GM12878 (cell line): ENCODE measurements around the gene NCKAP5. TPM values are rescaled to one million over a fixed set of nuclear protein-coding genes. Genes with fewer than 3 reads are reported as not detected.

Experiments used
- ATAC-seq: fragments of 200-7000 bp; cut with Tn5 transposase; 3 replicates; pipeline ENCODE4 v1.9.1; 2020; ENCODE audit warnings: mild to moderate bottlenecking, moderate library complexity
- BruUV-seq: library from RNA; stranded (reverse); fragments of 400-500 nt; replicated peaks from 2 replicates; lab custom pipeline; 2021; lab: Mats Ljungman, UMichigan
- CTCF ChIA-PET: fragments of 300-600 bp; sonication (Branson Sonifier 250); formaldehyde crosslinking; extraction: SDS; loops from one replicate; lab custom pipeline; 2021; ENCODE audit warnings: inconsistent platforms; lab: Yijun Ruan, JAX
- POLR2A ChIA-PET: fragments of 350-600 bp; formaldehyde crosslinking; extraction: SDS; loops from one replicate; lab custom pipeline; 2021; ENCODE audit warnings: inconsistent platforms; lab: Charles Lee
- RAD21 ChIA-PET: fragments of 300-600 bp; sonication (Branson Sonifier 250); formaldehyde crosslinking; loops from one replicate; lab custom pipeline; 2023; ENCODE audit warnings: antibody characterized with exemption; ENCODE audit not compliant: unreplicated experiment; lab: Charles Lee
- SMC1A ChIA-PET: fragments of 300-600 bp; sonication (Branson Sonifier 250); formaldehyde crosslinking; loops from one replicate; lab custom pipeline; 2023; ENCODE audit not compliant: unreplicated experiment, uncharacterized antibody; lab: Charles Lee
- DNase-seq: peaks from one replicate; pipeline ENCODE4 v3.0.0-alpha.2; 2011; ENCODE audit warnings: low read depth, low spot score
- FAIRE-seq: peaks from 3 replicates; lab custom pipeline; 2011; peaks lifted over from hg19 to GRCh38; lab: Jason Lieb, UNC
- H2AFZ ChIP-seq: 2 replicates; pipeline ENCODE4 v1.6.0; 2011; ENCODE audit warnings: low read depth, low read length, control low read depth; ENCODE audit not compliant: control insufficient read depth
- H3K27ac ChIP-seq: 2 replicates; pipeline ENCODE4 v1.5.1; 2011; ENCODE audit warnings: control low read depth; ENCODE audit not compliant: control insufficient read depth, insufficient read depth
- H3K27me3 ChIP-seq, 2 experiments: replicated peaks in 1 of 2; 2 replicates each; pipeline versions ENCODE4 v1.6.0 to v1.6.1; 2011; ENCODE audit warnings: low read length in 1 of 2; ENCODE audit not compliant: control insufficient read depth in 2 of 2, insufficient read depth in 2 of 2
- H3K36me3 ChIP-seq, 2 experiments: 2 replicates each; pipeline ENCODE4 v1.5.1; 2011; ENCODE audit warnings: low read length in 1 of 2; ENCODE audit not compliant: control insufficient read depth in 2 of 2, insufficient read depth in 2 of 2
- H3K4me1 ChIP-seq: 2 replicates; pipeline ENCODE4 v1.6.1; 2011; ENCODE audit warnings: mild to moderate bottlenecking, low read length, moderate library complexity, mixed read lengths; ENCODE audit not compliant: control insufficient read depth, insufficient read depth
- H3K4me2 ChIP-seq: 2 replicates; pipeline ENCODE4 v1.6.0; 2011; ENCODE audit warnings: control low read depth; ENCODE audit not compliant: control insufficient read depth, insufficient read depth
- H3K4me3 ChIP-seq: fragments of 200-600 bp; sonication (generic); 2 replicates; pipeline ENCODE4 v1.5.1; 2016
- H3K79me2 ChIP-seq: 2 replicates; pipeline ENCODE4 v1.6.0; 2011; ENCODE audit warnings: low read length; ENCODE audit not compliant: control insufficient read depth, insufficient read depth
- H3K9ac ChIP-seq: 2 replicates; pipeline ENCODE4 v1.8.0; 2011; ENCODE audit warnings: low read length, control low read depth, mixed read lengths; ENCODE audit not compliant: control insufficient read depth, insufficient read depth
- H3K9me3 ChIP-seq: replicated peaks from 3 replicates; pipeline ENCODE4 v1.5.1; 2011; ENCODE audit warnings: mild to moderate bottlenecking, low read length; ENCODE audit not compliant: control insufficient read depth, insufficient read depth
- H4K20me1 ChIP-seq: 2 replicates; pipeline ENCODE4 v1.6.0; 2011; ENCODE audit not compliant: control insufficient read depth, insufficient read depth
- BCL11A ChIP-seq: IDR thresholded peaks from 2 replicates; pipeline ENCODE4 v1.6.1; 2011; ENCODE audit warnings: low read depth, low read length
- EGR1 ChIP-seq, 2 experiments: IDR thresholded peaks; 1 replicate in 1 of 2; 2 replicates in 1 of 2; pipeline ENCODE4 v1.6.1; 2011 to 2012; ENCODE audit warnings: low read depth in 2 of 2, low read length in 2 of 2, borderline replicate concordance in 1 of 2, mild to moderate bottlenecking in 1 of 2, moderate library complexity in 1 of 2
- ETV6 ChIP-seq, 2 experiments: fragments of 450-650 bp in 1 of 2; IDR thresholded peaks in 1 of 2; conservative IDR thresholded peaks in 1 of 2; 2 replicates each; pipeline ENCODE4 v1.6.1; 2014; ENCODE audit warnings: antibody characterized with exemption in 1 of 2, borderline replicate concordance in 1 of 2, low read depth in 1 of 2, mild to moderate bottlenecking in 1 of 2, moderate library complexity in 1 of 2
- EZH2 ChIP-seq: IDR thresholded peaks from 2 replicates; pipeline ENCODE4 v1.6.1; 2012; ENCODE audit warnings: low read depth, mild to moderate bottlenecking, control low read depth, inconsistent platforms, low read length, borderline replicate concordance; ENCODE audit not compliant: control insufficient read depth
- FOXM1 ChIP-seq: IDR thresholded peaks from 2 replicates; pipeline ENCODE4 v1.6.1; 2012; ENCODE audit warnings: low read depth, mild to moderate bottlenecking, inconsistent platforms, low read length, moderate library complexity
- MEF2B ChIP-seq: fragments of 450-650 bp; IDR thresholded peaks from 2 replicates; pipeline ENCODE4 v1.6.1; 2018; ENCODE audit warnings: mild to moderate bottlenecking, moderate library complexity; ENCODE audit not compliant: partially characterized antibody, poor library complexity, severe bottlenecking
- NR2C2 ChIP-seq: IDR thresholded peaks from 2 replicates; pipeline ENCODE4 v1.6.1; 2011; ENCODE audit warnings: borderline replicate concordance, low read depth; ENCODE audit not compliant: control insufficient read depth, insufficient read length
- NRF1 ChIP-seq: conservative IDR thresholded peaks from 2 replicates; pipeline ENCODE4 v1.6.1; 2011; ENCODE audit warnings: mild to moderate bottlenecking, low read depth, low read length, improper control_type of control experiment
- SIX5 ChIP-seq: IDR thresholded peaks from 2 replicates; pipeline ENCODE4 v1.6.1; 2011; ENCODE audit warnings: mild to moderate bottlenecking, low read depth, low read length, moderate library complexity; ENCODE audit not compliant: severe bottlenecking
- STAT3 ChIP-seq: IDR thresholded peaks from 2 replicates; pipeline ENCODE4 v1.6.1; 2011; ENCODE audit warnings: low read depth, low read length, improper control_type of control experiment
- in situ Hi-C: fragments of 300-500 bp; cut with MboI; formaldehyde crosslinking; loops from 9 replicates; pipeline ENCODE4 v1.14.3; 2018; ENCODE audit warnings: mixed read lengths
- intact Hi-C: fragments of 100-400 bp; cut with micrococcal nuclease; formaldehyde crosslinking; loops from one replicate; pipeline ENCODE4 v1.14.2; 2022; ENCODE audit not compliant: unreplicated experiment
- polyA plus RNA-seq, 11 experiments: library from polyadenylated mRNA; depleted of rRNA in 4 of 11; unstranded in 6 of 11; stranded (reverse) in 5 of 11; fragments of >200 nt; fragmentation: Nextera tagmentation in 4 of 11; fragmentation: Illumina TruSeq in 1 of 11; extraction: Ambion mirVana in 4 of 11; extraction: Trizol in 1 of 11; gene quantifications; 1 replicate in 1 of 11; 2 replicates in 10 of 11; pipeline versions ENCODE4 v1.2.1 to v1.2.3, GENCODE V29; 2011 to 2016; ENCODE audit warnings: inconsistent platforms in 2 of 11, missing spikeins in 2 of 11, low read depth in 1 of 11
- total RNA-seq, 4 experiments: library from RNA; depleted of rRNA in 3 of 4; stranded (reverse); fragments of >200 nt in 3 of 4; fragmentation: Illumina TruSeq in 1 of 4; extraction: Trizol in 1 of 4; gene quantifications; 2 replicates each; pipeline versions ENCODE4 v1.2.1 to v1.2.3, GENCODE V29; 2013 to 2021
- TF ChIP-seq, protein P1 (sequence below): IDR thresholded peaks from 2 replicates; pipeline ENCODE4 v1.6.1; 2011; ENCODE audit warnings: low read depth, mild to moderate bottlenecking, low read length, moderate library complexity, borderline replicate concordance; ENCODE audit errors: extremely low read depth
- TF ChIP-seq, protein P2 (sequence below): IDR thresholded peaks from 2 replicates; pipeline ENCODE4 v1.6.1; 2011; ENCODE audit warnings: borderline replicate concordance, low read depth, mild to moderate bottlenecking, moderate library complexity, mixed read lengths, low read length; ENCODE audit not compliant: insufficient read depth; ENCODE audit errors: extremely low read length
- TF ChIP-seq, protein P3 (sequence below): IDR thresholded peaks from 2 replicates; pipeline ENCODE4 v1.6.1; 2012; ENCODE audit warnings: low read length, inconsistent platforms
- TF ChIP-seq, protein P4 (sequence below): fragments of 450-650 bp; IDR thresholded peaks from 2 replicates; pipeline ENCODE4 v1.6.1; 2017; ENCODE audit warnings: antibody characterized with exemption, mild to moderate bottlenecking, moderate library complexity
- TF ChIP-seq, protein P5 (sequence below): fragments of 450-650 bp; IDR thresholded peaks from 2 replicates; pipeline ENCODE4 v1.6.1; 2016; ENCODE audit warnings: mild to moderate bottlenecking

The NCKAP5 gene
- total and polyA plus RNA-seq, 10 of the 15 experiments (the other 5 are each of a cell fraction or from before 2014, with no cell fraction given): 0.06 to 0.44 (median 0.16) TPM

DNA sequence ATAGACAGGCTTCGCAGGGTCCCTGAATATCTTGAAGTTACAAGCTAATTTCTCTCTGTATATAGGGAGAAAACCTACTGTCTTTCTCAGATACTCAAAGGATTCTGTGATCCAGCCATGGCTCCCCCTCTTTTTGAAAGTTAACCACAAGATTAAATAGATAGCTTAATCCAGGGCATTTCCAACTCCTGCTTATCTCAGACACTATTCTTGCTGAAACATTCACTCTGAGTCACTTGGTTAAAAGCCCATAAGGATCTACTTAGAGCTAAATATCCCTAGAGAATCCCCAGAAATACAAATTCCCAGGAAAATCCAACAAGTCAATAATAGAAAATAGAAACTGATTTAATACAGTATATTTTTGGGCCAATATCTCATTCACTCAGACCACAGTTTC lies 719.1 kb downstream of the NCKAP5 start (continued):
- TF ChIP-seq, protein P1, sequence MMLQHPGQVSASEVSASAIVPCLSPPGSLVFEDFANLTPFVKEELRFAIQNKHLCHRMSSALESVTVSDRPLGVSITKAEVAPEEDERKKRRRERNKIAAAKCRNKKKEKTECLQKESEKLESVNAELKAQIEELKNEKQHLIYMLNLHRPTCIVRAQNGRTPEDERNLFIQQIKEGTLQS: no peak
- no peak for TF ChIP-seq MEF2B
- no peak for TF ChIP-seq NRF1
- no peak for TF ChIP-seq FOXM1
- TF ChIP-seq, all 136 proteins: peak for 0

DNA sequence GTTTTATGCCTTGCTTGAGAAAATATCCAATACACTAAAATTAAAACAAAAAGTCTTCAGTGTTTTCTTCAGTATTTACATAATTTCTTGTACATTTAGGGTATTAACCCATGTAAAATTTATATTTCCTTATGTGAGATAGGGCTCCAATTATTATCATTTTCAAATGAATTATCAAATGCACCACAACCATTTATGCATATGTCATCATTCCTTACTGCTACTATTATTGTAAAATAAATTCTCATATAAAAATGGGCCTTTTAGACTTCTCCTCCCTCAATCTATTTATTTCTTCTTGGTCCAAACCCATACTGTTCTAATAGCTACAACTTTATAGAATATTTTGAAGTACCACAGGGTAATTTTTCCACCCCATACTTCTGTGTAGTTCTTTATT lies 722.9 kb downstream of the NCKAP5 start:
- RAD21 ChIA-PET: no interaction called here
- ATAC-seq (no peak), DNase-seq (no peak), FAIRE-seq (no peak)
- H3K27ac ChIP-seq: no peak overlapping the region
- no peak overlapping the region for H2AFZ ChIP-seq
- no peaks in the 10 kb centered on the region for H3K4me1 ChIP-seq
- POLR2A ChIA-PET: interaction anchor here (1.1 kb wide), 1 partner anchor 12 kb away, joined by 3 read pairs; no protein-coding TSS in a partner anchor
- no peaks in the 10 kb centered on the region; a peak in 1 of 4 replicates for H3K27me3 ChIP-seq
- SMC1A ChIA-PET: no interaction called here
- in situ Hi-C loops (no loop called here), intact Hi-C loops (no loop called here)
- H4K20me1 ChIP-seq: no peaks in the 10 kb centered on the region
- CTCF ChIA-PET: no interaction called here
- H3K4me3 ChIP-seq: no peak overlapping the region
- H3K36me3 ChIP-seq: no peaks in the 10 kb centered on the region
- H3K9ac ChIP-seq: no peak overlapping the region
- no peaks in the 10 kb centered on the region for H3K79me2 ChIP-seq
- H3K4me2 ChIP-seq: no peak overlapping the region
- BruUV-seq: no TSS peak
- no peaks in the 10 kb centered on the region for H3K9me3 ChIP-seq
- TF ChIP-seq STAT3 (no peak), EGR1 (IDR thresholded peaks at IDR 0.05; ENCODE audit: borderline replicate concordance in 1 of 2, low read depth in 2 of 2, low read length in 2 of 2) (no peak), BCL11A (no peak), NR2C2 (no peak), EZH2 (no peak), ETV6 (conservative IDR thresholded peaks at IDR 0.05 in 1 of 2, IDR thresholded peaks at IDR 0.05 in 1 of 2; ENCODE audit: borderline replicate concordance in 1 of 2, low read depth in 1 of 2) (no peak), SIX5 (no peak)
- TF ChIP-seq, protein P2, sequence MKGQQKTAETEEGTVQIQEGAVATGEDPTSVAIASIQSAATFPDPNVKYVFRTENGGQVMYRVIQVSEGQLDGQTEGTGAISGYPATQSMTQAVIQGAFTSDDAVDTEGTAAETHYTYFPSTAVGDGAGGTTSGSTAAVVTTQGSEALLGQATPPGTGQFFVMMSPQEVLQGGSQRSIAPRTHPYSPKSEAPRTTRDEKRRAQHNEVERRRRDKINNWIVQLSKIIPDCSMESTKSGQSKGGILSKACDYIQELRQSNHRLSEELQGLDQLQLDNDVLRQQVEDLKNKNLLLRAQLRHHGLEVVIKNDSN: no peak
- TF ChIP-seq, protein P3, sequence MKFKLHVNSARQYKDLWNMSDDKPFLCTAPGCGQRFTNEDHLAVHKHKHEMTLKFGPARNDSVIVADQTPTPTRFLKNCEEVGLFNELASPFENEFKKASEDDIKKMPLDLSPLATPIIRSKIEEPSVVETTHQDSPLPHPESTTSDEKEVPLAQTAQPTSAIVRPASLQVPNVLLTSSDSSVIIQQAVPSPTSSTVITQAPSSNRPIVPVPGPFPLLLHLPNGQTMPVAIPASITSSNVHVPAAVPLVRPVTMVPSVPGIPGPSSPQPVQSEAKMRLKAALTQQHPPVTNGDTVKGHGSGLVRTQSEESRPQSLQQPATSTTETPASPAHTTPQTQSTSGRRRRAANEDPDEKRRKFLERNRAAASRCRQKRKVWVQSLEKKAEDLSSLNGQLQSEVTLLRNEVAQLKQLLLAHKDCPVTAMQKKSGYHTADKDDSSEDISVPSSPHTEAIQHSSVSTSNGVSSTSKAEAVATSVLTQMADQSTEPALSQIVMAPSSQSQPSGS: no peak
- TF ChIP-seq, protein P1: no peak
- TF ChIP-seq, protein P4, sequence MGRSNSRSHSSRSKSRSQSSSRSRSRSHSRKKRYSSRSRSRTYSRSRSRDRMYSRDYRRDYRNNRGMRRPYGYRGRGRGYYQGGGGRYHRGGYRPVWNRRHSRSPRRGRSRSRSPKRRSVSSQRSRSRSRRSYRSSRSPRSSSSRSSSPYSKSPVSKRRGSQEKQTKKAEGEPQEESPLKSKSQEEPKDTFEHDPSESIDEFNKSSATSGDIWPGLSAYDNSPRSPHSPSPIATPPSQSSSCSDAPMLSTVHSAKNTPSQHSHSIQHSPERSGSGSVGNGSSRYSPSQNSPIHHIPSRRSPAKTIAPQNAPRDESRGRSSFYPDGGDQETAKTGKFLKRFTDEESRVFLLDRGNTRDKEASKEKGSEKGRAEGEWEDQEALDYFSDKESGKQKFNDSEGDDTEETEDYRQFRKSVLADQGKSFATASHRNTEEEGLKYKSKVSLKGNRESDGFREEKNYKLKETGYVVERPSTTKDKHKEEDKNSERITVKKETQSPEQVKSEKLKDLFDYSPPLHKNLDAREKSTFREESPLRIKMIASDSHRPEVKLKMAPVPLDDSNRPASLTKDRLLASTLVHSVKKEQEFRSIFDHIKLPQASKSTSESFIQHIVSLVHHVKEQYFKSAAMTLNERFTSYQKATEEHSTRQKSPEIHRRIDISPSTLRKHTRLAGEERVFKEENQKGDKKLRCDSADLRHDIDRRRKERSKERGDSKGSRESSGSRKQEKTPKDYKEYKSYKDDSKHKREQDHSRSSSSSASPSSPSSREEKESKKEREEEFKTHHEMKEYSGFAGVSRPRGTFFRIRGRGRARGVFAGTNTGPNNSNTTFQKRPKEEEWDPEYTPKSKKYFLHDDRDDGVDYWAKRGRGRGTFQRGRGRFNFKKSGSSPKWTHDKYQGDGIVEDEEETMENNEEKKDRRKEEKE: no peak
- TF ChIP-seq, protein P5, sequence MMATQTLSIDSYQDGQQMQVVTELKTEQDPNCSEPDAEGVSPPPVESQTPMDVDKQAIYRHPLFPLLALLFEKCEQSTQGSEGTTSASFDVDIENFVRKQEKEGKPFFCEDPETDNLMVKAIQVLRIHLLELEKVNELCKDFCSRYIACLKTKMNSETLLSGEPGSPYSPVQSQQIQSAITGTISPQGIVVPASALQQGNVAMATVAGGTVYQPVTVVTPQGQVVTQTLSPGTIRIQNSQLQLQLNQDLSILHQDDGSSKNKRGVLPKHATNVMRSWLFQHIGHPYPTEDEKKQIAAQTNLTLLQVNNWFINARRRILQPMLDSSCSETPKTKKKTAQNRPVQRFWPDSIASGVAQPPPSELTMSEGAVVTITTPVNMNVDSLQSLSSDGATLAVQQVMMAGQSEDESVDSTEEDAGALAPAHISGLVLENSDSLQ: no peak
